GM12892 (cell line): ENCODE measurements around the gene ZNF644.

Source experiments
- POLR2A ChIP-seq: IDR thresholded peaks from 2 replicates; pipeline ENCODE4 v1.6.1; 2011; ENCODE audit warnings: low read depth, low read length, control low read depth
- POLR2AphosphoS5 ChIP-seq: IDR thresholded peaks from 2 replicates; pipeline ENCODE4 v1.6.1; 2011; ENCODE audit warnings: low read depth, low read length, control low read depth
- TAF1 ChIP-seq: IDR thresholded peaks from 2 replicates; pipeline ENCODE4 v1.6.1; 2011; ENCODE audit warnings: low read depth, mild to moderate bottlenecking, control low read depth, low read length, borderline replicate concordance

GRCh38 chr1:90987841-90988240 lies 34.0 kb downstream of the ZNF644 start:
- TF ChIP-seq TAF1: no peak
- TF ChIP-seq POLR2A: no peak
- TF ChIP-seq POLR2AphosphoS5: no peak
